Breast epithelium (tissue), 4 donors: Measurements from ENCODE around the gene COLGALT1. TPM values are rescaled to one million over a fixed set of nuclear protein-coding genes. Genes with fewer than 3 reads are reported as not detected.

Experiments used
- DNase-seq, 2 donors: peaks; one replicate each; pipeline ENCODE4 v3.0.0-alpha.2; 2019; ENCODE audit warnings: low spot score in 2 of 2
- H3K27ac ChIP-seq, 2 donors: fragments of 200-600 bp; sonication (generic) in 1 of 2; one replicate each; pipeline ENCODE4 v1.5.1; 2016 to 2019; ENCODE audit warnings: mild to moderate bottlenecking in 1 of 2
- H3K27me3 ChIP-seq, 2 donors: fragments of 200-600 bp; sonication (generic) in 1 of 2; one replicate each; pipeline versions ENCODE4 v1.5.1 to v1.6.0; 2017 to 2019; ENCODE audit warnings: control low read depth in 1 of 2, mild to moderate bottlenecking in 1 of 2
- H3K36me3 ChIP-seq: fragments of 200-600 bp; one replicate; pipeline ENCODE4 v1.5.1; 2019
- H3K4me1 ChIP-seq, 2 donors: fragments of 200-600 bp; sonication (generic); one replicate each; pipeline ENCODE4 v1.5.1; 2016 to 2019; ENCODE audit warnings: control low read depth in 1 of 2
- H3K4me3 ChIP-seq, 3 donors: fragments of 200-600 bp; sonication (generic); 1 replicate in 2 of 3; 2 replicates in 1 of 3; pipeline ENCODE4 v1.5.1; 2016 to 2019; ENCODE audit warnings: mild to moderate bottlenecking in 3 of 3, moderate library complexity in 2 of 3
- H3K9me3 ChIP-seq, 2 donors: fragments of 200-600 bp; sonication (generic) in 1 of 2; one replicate each; pipeline ENCODE4 v1.5.1; 2016 to 2019; ENCODE audit warnings: control low read depth in 1 of 2
- CTCF ChIP-seq, 3 donors: fragments of 450-650 bp; IDR thresholded peaks; one replicate each; pipeline ENCODE4 v1.5.1; 2016 to 2017; ENCODE audit warnings: antibody characterized with exemption in 3 of 3, mild to moderate bottlenecking in 3 of 3, moderate library complexity in 3 of 3
- POLR2A ChIP-seq: fragments of 450-650 bp; IDR thresholded peaks from one replicate; pipeline ENCODE4 v1.6.1; 2016; ENCODE audit warnings: antibody characterized with exemption, mild to moderate bottlenecking, moderate library complexity
- POLR2AphosphoS5 ChIP-seq, 3 donors: sonication (generic); formaldehyde crosslinking; IDR thresholded peaks; one replicate each; pipeline ENCODE4 v1.6.1; 2017; ENCODE audit warnings: antibody characterized with exemption in 3 of 3
- intact Hi-C: fragments of 100-400 bp; cut with DNase I; formaldehyde crosslinking; loops from one replicate; pipeline ENCODE4 v1.15.1; 2023; ENCODE audit warnings: low total_unique reads
- total RNA-seq, 3 donors: library from RNA; depleted of rRNA; stranded (reverse); fragments of >200 nt; gene quantifications; one replicate each; pipeline ENCODE4 v1.1.0, GENCODE V29; 2016

Gene COLGALT1
- total RNA-seq, 3 donors from 2014 or later: 45.1 to 99.9 (median 57.0) TPM

GRCh38 chr19:17607936-17608335 is 52.5 kb downstream of the COLGALT1 start:
- no peak for DNase-seq
- Histone ChIP-seq H3K9me3 (no peaks in the 10 kb centered on the region), H3K27me3 (no peaks in the 10 kb centered on the region), H3K27ac (no peak overlapping the region), H3K36me3 (no peaks in the 10 kb centered on the region), H3K4me3 (no peak overlapping the region), H3K4me1 (peaks cover 0 to 5% of the 10 kb centered on the region in 2 donors)
- TF ChIP-seq POLR2A: no peak
- TF ChIP-seq CTCF (IDR thresholded peaks at IDR 0.05): no peak
- no peak for TF ChIP-seq POLR2AphosphoS5 (IDR thresholded peaks at IDR 0.05)
- intact Hi-C loops: no loop called here

- Histone ChIP-seq H3K4me1 (peaks cover 0 to 5% of the 10 kb centered on the region in 2 donors), H3K4me3 (no peak overlapping the region), H3K36me3 (no peaks in the 10 kb centered on the region), H3K27me3 (peaks cover 2 to 14% of the 10 kb centered on the region in 2 donors), H3K27ac (no peak overlapping the region), H3K9me3 (no peaks in the 10 kb centered on the region)
- intact Hi-C loops: no loop called here
- TF ChIP-seq POLR2A (no peak), POLR2AphosphoS5 (IDR thresholded peaks at IDR 0.05) (no peak)
- DNase-seq: no peak
These were observed 54.9 kb downstream of the COLGALT1 start for GRCh38 chr19:17610384-17610783.

GRCh38 chr19:17611462-17612244 is 56.2 kb downstream of the COLGALT1 start:
- DNase-seq: no peak
- Histone ChIP-seq H3K36me3 (no peaks in the 10 kb centered on the region), H3K4me3 (no peak overlapping the region), H3K9me3 (no peaks in the 10 kb centered on the region), H3K27me3 (peaks cover 2 to 27% of the 10 kb centered on the region in 2 donors), H3K4me1 (peaks cover 0 to 6% of the 10 kb centered on the region in 2 donors), H3K27ac (no peak overlapping the region)
- intact Hi-C loops: no loop called here
- TF ChIP-seq CTCF (IDR thresholded peaks at IDR 0.05): no peak
- TF ChIP-seq POLR2AphosphoS5 (IDR thresholded peaks at IDR 0.05): no peak
- TF ChIP-seq POLR2A: no peak

- no peak for TF ChIP-seq POLR2A
- no peak for TF ChIP-seq POLR2AphosphoS5 (IDR thresholded peaks at IDR 0.05)
- no peak for TF ChIP-seq CTCF (IDR thresholded peaks at IDR 0.05)
- no peak for DNase-seq
- Histone ChIP-seq H3K4me1 (peaks cover 0 to 6% of the 10 kb centered on the region in 2 donors), H3K4me3 (no peak overlapping the region), H3K27ac (no peak overlapping the region), H3K36me3 (no peaks in the 10 kb centered on the region), H3K27me3 (peaks cover 2 to 38% of the 10 kb centered on the region in 2 donors), H3K9me3 (no peaks in the 10 kb centered on the region)
- intact Hi-C loops: no loop called here
These were observed 59.0 kb downstream of the COLGALT1 start for GRCh38 chr19:17614476-17614875.

GRCh38 chr19:17615889-17616685 is 60.6 kb downstream of the COLGALT1 start:
- no peak for DNase-seq
- no peak overlapping the region for H3K27ac ChIP-seq
- no peaks in the 10 kb centered on the region for H3K9me3 ChIP-seq
- intact Hi-C loops: no loop called here
- no peak overlapping the region for H3K4me3 ChIP-seq
- peaks cover 2 to 44% of the 10 kb centered on the region in 2 donors for H3K27me3 ChIP-seq
- H3K4me1 ChIP-seq: peaks cover 0 to 6% of the 10 kb centered on the region in 2 donors
- no peaks in the 10 kb centered on the region for H3K36me3 ChIP-seq
- TF ChIP-seq POLR2A (no peak), CTCF (IDR thresholded peaks at IDR 0.05) (no peak), POLR2AphosphoS5 (IDR thresholded peaks at IDR 0.05) (no peak)
